Stimulated activated CD4-positive, alpha-beta T cell treated with anti-CD3 and anti-CD28 coated beads, Interleukin-2, amount 100 ng/mL, for 4 hours (primary cell): ENCODE results near the gene GAS6.
"Not testable (repeated sequence)": the region's sequence is repeated elsewhere in the genome, so short reads cannot be mapped to it uniquely, and the experiment has no call there.

Experiments
- DNase-seq: peaks from one replicate; pipeline ENCODE4 v3.0.0-alpha.2; 2020; ENCODE audit warnings: low read depth

Gene GAS6

DNA sequence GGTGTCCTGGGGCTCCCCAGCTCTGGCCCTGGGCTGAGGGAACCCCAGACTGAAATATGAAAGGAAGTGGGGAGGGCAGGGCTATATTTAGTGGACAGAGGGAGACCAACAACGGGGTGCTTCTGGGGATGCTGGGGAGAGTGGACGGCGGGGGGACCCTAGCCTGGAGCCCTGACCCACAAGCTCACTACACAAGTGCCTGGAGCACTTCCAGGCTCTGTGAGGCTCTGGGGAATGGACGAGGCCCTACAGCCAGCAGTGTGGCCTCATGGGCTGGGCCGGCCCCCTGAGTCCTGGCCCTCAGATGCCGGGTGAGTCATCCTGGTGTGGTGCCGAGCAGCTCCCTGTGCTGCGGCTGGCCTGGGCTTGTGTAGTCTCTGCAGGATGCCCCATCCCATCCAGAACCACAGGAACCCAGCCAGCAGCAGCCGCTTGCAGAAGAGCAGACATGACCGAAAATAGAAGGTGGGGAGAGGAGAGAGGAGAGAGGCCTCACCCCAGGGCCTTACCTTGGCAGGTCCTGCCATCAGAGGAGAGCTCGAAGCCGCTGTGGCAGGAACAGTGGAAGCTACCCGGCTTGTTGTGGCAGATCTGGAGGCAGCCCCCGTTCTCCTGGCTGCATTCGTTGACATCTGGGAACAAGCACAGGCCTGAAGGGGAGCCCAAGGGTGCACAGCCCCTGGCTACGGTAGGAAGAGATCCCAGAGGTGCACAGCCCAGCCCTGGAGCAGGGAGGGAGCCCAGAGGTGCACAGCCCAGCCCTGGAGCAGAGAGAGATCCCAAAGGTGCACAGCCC lies 26.1 kb downstream of the GAS6 start:
- no peak for DNase-seq

DNA sequence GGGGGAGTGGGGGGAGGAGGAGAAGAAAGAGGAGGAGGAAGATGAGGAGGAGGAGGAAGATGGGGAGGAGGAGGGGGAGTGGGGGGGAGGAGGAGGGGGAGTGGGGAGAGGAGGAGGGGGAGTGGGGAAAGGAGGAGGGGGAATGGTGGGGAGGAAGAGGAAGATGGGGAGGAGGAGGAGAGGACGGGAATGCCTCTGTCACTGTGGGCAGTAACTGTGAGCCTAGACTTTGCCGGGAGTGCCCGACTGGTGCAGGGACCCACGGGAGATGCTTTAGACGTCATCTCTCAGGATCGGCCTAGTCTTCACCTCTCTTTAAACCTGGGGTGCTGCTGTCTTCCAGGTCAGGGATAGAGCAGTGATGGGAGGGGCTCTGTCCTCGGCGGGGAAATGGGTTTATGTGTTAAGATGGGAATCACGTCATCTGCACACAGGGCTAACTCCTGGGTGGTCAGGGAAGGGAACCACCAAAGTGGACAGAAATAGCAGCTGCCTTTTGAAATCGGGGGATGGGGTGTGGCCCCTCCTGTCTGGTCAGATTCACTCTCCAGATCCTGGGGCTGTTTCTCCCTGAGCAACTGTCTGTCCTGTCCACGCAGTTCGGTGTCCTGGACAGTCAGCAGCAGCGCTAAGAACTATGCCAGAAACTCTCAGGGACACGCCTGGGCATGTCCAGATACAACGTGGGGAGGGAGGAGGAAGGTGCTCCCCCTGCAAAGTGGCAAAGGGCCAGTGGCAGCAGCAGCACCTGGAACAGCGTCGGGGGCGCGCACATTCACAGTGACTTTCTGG lies 26.9 kb downstream of the GAS6 start:
- no peak for DNase-seq

DNA sequence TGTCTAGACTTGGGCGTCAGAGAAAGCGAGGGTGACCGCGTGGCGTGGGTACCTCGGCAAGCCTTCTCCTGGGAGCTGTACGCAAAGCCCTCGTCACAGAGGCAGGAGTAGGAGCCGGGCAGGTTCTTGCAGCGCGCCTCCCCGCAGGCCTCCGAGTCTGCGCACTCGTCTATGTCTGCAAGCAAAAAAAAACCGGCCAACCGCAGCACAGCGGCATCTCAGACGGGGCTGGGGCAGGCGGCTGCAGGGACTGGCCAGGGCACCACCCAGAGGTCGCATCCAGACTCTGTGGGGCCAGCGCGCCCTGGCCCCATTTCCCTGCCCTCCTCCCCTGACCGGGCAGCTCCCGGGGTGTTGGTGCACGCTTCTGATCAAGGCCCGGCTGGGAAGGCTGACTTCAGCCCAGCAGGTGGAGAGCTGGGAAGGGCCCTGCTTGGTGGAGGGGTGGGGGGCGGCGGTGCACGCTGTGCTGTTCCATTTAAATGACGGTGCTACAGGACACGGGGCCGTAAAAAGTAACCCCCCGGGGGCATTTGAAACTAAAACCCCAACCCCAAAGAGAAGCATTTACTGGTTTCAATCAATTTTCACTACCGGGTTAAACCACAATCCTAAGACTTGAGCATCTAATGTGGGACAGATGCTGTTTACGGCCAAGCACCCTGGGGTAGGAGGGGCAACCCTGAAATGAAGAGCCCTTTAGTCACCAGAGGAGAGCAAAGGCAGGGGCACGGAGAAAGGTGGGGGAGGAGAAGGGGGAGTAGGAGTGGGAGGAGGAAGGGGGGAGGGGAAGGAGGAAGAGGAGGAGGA lies 28.2 kb downstream of the GAS6 start:
- DNase-seq: no peak

DNA sequence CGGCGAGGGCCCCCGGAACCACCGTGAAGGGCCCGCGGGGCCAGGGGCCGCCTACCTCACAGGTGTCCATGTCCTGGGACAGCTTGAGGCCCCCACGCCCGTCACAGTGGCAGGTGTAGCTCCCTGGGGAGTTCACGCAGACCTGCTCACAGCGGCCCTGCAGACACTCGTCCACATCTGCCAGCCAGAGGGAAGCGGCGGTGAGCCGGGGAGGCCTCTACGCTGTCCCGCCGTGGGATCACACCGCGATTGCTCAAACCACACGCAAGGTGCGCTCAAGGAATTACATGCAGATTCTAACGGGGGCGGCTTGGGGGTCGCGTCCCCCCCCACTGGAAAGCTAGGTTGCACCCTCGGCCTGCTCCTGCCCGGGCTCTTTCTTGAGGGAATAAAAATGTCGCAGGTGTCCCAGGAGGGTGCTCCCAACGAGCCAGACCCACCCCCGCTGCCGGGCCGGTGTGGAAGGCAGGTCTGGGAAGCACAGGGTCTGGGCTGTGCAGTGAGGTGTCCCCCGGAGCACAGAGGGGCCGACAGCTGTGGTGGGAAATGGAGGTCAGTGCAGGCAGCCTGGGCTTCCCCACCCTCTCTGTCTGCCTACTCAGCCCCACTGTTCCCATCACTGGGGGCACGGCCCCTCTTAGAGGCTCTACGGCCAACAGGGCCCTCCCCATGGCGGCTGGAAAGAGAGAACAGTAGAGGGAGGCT lies 29.2 kb downstream of the GAS6 start:
- no peak for DNase-seq

DNA sequence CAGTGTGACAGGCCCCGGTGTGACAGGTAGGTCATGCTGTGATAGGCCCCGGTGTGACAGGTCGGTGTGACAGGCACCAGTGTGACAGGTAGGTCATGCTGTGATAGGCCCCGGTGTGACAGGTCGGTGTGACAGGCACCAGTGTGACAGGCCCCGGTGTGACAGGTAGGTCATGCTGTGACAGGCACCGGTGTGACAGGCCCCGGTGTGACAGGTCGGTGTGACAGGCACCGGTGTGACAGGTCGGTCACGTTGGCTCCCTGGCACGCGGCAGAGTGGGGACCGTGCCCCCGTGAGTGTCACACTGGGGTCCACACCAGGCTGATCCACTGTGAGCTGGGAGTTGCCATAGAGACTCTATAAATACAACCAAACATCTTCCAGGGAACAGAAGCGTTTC lies 29.9 kb downstream of the GAS6 start:
- not testable (repeated sequence) for DNase-seq

DNA sequence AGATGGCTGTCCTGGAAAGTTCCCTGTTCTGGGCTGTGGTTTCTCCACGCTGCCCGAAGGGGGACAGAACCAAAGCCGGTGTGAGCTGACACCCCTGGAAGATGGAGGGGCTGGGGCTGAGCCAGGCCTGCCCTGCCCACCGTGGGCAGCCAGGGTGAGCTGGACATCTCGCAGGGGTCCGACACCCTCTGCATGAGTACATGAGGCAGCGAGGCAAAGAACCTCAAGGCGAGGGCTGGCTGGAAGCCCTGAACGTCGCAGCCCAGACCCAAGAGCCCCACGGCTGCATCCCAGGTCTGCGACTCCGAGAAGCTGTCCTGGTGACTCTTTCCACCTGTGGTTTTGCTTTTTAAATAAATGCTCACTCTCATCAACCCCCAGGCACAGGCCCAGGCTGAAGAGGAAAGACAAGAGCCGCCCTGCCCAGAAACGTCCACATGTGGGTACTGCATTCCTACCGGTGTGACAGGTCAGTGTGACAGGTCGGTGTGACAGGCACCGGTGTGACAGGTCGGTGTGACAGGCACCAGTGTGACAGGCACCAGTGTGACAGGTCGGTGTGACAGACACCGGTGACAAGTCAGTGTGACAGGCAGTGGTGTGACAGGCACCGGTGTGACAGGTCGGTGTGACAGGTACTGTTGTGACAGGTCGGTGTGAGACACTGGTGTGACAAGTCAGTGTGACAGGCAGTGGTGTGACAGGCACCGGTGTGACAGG lies 30.6 kb downstream of the GAS6 start:
- DNase-seq: no peak

DNA sequence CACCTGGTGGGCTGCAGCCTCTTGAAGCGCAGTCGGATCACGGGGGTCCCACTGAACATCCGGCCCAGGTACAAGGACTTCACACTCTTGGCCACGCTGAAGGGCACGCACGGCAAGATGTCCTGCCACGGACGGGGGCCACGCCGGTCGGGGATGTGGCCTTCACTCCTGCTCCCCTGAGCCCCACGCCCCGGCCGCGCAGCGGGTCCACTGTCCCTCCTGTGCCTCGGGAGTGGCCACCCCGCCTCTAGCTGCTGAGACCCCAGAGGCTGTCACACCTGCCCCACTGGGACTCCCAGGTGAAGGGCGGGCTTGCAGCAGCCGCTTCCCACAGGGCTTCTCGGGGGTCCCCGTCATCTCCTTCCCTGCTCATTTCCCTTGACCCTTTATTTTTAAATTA lies 31.2 kb downstream of the GAS6 start:
- no peak for DNase-seq

DNA sequence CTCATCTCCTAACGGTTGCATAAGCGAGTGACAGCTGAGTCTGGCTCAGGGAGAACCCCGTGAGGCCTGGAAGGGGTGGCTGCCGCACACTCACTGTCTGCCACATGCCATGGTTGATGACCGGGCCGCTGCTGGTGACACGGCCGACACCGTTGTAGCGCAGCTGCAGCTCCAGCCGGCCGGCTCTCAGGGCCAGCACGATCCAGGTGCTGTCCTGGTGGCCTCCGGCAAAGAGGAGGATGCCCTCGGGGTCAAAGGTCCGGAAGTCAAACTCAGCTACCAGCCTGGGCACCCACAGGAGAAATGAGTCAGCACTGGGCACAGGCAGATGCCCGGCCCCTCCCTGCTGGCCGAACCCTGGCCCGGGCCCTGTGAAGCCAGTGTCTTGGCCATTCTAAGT lies 31.7 kb downstream of the GAS6 start:
- DNase-seq: no peak

DNA sequence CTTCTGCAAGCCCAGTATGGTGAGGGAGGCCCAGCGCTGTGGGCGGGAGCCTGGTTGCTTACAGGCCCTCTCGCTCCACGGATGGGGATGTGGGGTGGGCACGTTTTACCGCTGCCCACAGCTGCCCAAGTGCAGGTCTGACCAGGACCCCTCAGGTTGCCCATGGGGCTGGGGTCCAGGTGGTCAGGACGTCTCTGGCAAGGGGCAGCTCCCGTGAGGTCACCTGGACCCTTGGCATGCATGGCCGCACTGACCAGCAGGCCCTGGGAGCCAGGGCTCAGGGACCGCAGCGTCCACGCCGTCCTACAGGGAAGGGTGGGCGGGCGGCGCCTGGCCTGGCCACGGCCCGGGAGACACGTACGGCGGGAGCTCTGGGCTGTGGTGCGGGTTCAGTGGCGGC lies 32.8 kb downstream of the GAS6 start:
- no peak for DNase-seq

DNA sequence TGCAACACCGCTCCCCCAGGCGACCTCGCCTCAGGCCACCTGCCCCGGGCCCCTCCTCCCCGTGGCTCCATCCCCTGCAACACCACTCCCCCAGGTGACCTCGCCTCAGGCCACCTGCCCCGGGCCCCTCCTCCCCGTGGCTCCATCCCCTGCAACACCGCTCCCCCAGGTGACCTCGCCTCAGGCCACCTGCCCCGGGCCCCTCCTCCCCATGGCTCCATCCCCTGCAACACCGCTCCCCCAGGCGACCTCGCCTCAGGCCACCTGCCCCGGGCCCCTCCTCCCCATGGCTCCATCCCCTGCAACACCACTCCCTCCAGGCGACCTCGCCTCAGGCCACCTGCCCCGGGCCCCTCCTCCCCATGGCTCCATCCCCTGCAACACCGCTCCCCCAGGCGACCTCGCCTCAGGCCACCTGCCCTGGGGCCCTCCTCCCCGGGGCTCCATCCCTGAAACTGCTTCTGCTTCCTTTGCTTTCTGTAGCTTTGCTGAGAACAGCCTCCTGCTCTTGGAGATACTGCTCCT lies 33.4 kb downstream of the GAS6 start:
- DNase-seq: not testable (repeated sequence)

DNA sequence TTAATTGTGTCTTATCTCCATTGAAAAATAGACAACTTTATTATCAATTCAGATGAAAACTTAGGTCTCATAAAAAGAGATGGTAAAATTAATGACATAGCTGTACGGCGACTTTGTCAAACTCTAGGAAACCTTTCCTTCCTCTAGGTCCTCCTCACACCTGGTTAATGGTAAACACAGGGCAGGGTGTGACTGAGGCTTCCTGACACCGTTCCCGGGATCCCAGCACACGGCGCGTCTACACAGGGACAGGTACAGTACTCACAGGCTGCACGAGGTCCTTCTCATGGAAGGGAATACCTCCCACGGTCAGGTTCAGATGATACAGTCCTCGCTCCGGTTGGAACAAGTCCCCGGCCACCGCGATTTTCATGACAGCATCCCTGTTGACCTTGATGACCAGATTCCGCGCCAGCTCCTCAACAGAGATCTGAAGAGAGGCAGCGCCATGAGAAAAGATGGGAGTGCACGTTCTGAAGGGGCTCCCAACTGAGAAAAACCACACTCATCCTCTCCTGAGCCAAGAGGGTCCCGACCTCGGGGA lies 35.5 kb downstream of the GAS6 start:
- no peak for DNase-seq

DNA sequence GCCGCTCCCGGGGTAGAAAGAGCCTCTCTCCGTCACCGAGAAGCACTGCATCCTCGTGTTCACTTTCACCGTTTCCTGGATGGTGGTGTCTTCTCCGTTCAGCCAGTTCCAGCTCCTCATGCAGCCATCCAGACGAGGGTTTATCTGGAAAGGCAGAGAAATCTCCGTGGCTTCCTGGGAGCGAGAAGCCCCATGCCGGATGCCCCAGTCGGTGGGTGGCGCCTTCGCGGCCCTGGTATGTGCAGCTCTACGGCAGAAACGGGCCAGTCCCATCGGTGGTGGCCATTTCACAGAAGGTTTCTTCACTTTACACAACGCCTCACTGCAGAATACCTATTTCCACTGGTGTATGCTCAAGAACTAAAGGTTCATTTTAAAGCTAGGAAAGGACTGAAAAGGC lies 36.9 kb downstream of the GAS6 start:
- no peak for DNase-seq

DNA sequence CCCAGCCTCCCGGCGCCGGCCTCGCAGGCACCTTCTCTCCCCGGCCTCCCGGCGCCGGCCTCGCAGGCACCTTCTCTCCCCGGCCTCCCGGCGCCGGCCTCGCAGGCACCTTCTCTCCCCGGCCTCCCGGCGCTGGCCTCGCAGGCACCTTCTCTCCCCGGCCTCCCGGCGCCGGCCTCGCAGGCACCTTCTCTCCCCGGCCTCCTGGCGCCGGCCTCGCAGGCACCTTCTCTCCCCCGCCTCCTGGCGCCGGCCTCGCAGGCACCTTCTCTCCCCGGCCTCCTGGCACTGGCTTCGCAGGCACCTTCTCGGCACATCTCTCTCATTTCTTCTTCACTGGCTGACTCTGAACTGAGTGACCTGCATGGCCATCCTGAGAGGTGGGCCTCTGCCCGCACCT lies 37.4 kb downstream of the GAS6 start:
- DNase-seq: not testable (repeated sequence)

DNA sequence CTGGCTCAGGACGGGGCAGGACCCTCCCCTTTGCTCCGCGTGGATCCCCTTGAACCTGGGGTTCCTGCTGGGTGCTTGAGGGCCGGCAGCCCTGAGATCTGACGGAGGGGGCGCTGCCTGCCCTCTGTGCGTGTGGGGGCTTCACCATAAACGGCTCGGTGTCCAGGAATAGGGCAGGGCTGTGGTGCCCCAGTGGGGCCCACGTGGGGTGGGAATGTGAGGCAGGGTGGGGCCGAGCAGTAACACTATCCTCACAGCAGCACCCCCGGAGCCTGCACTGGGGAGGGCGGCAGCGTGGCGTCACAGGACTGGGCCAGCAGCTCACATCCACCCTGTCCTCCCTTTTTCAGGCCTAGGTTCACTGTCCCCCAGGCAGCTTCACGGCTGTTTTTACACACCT lies 38.0 kb downstream of the GAS6 start:
- DNase-seq: no peak

DNA sequence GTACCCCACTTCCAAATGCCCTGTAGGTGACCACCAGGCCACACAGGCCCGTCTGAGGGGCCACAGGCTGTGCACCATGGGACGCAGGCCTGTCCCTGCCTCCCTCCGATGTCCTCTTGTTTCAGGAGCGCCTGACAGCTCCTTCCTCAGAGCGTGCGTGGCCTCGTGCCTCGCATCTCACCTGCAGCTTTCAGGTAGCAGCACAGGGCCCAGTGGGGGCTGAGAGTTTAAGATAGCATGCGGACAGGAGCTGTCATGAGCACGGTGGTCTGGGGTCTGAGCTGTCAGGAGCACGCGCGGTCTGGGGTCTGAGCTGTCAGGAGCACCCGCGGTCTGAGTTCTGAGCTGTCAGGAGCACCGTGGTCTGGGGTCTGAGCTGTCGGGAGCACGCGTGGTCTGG lies 40.1 kb downstream of the GAS6 start:
- no peak for DNase-seq

DNA sequence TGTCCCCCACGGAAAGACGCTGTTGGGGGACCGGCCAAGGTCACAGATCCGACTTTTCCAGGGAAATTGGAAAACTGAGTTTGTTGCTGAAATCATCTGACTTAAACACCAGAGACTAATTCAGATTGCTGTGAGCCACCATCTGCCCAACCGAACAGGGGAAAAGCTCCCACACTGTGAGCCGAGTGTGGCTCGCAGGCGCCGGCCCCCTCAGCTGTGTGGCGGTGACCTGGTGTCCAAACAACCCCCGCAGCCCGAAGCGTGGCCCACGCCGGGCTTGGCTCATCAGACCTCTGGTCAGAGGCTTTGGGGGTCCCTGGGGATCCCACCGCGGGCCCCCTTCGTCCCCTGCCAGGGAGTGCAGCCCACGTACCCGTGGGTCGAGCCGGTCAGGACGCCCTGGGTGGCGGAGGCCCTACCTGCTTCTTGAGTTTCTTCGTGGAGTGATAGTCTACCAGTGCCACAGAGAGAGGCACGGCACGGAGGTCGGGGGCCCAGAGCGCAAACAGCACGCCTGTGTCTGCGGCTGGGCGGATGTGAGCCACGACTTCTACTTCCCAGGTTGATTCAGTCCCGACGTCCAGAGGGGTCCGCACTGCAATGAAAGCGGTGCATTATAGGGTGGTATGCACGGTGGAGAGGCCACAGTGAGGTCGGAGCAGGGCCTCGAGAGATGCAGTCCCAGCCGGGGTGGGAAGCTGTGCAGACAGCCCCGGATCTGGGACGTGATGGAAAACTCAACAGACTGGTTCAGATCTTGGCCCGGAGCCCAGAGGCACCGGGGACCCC lies 40.7 kb downstream of the GAS6 start:
- no peak for DNase-seq

DNA sequence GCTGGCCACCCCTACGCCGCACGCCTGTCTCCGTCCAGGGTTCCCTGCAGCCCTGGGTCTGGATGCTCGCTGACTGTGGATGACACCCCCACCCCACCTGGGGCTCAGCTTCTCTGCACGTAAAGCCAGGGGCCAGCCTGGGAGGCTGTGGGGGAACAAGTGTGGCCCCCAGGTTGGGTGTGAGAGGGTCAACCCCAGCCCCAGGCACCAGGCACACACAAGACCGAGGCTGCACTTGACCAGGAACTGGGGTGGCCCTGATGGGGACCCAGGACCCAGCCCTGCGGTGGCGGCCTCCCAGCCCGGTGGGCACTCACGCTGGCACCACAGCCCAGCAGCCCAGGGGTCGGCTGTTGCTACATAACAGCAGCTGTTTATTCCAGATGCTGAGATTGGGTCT lies 41.6 kb downstream of the GAS6 start:
- no peak for DNase-seq

DNA sequence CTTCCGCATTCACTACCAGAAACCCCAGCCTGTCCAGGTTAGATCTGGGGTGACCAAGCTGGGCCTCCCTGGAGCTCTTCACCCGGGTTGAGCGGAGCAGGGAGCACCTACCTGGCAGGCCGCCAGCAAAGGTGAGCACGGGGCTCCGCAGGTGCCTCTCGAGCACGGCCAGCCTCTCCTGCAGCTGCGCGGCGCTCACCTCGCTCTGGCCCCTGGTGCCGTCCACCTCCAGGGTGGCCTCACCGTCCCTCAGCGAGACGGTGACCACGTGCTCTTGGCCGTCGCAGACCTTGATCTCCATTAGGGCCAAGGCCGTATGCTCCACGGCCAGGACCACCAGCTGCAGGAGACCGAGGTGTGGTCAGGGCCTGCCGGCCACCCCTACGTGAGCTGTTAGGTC lies 42.0 kb downstream of the GAS6 start:
- no peak for DNase-seq

DNA sequence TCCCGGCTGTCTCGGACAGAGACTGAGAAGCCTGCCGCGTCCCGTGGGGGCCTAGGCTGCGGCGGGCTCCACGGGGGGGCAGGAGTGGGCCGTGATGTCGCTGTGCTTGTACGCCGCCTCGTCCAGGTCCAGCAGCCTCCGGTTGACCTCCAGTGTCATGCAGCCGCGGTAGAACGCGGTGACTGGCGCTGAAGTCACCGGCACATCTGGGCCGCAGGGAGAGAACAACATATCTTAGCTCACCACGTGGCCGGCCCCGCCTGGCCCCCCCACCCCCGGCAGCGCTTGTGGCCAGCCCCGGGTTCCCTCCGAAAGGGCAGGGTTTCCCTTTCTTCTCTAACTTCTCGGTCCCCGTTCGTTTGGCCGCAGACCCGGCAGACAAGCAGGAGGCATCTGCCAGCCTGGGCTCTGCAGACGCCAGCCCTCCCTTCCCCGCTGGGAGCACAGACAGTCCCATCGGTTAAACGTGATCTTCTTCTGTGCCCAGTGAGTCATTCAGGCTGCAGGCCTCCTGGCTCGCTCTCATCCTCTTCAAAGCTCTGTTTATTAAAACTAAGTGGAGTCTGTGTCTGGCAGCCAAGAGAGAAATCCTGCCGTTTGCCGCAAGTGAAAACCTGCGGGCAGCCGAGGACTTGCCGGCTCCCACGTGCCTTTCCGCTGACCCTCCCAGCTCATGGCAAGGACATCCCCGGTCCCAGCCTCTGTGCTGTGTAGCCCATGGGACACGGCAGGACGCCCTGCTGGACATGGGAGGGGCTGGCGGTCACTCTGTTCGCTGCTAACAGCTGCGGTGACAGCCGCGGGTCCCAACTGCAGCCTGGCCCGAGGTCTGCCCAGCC lies 42.8 kb downstream of the GAS6 start:
- DNase-seq: no peak
